Muscle of leg (tissue), 11 donors: ENCODE data around the gene DLGAP1. TPM values are rescaled to one million over a fixed set of nuclear protein-coding genes. Genes with fewer than 3 reads are reported as not detected.
"Not testable (repeated sequence)": the region's sequence is repeated elsewhere in the genome, so short reads cannot be mapped to it uniquely, and the experiment has no call there.

Experiments
- DNase-seq: peaks from one replicate; pipeline ENCODE4 v3.0.0; 2013
- H3K27ac ChIP-seq: one replicate; pipeline ENCODE4 v1.5.1; 2013; ENCODE audit warnings: mild to moderate bottlenecking, low read length, control low read depth
- H3K27me3 ChIP-seq: one replicate; pipeline ENCODE4 v1.6.1; 2013; ENCODE audit warnings: low read length; ENCODE audit not compliant: control insufficient read depth, insufficient read depth
- H3K36me3 ChIP-seq: one replicate; pipeline ENCODE4 v1.6.1; 2013; ENCODE audit warnings: low read length; ENCODE audit not compliant: control insufficient read depth, insufficient read depth
- H3K4me1 ChIP-seq: one replicate; pipeline ENCODE4 v1.6.1; 2013; ENCODE audit warnings: low read length; ENCODE audit not compliant: control insufficient read depth, insufficient read depth
- H3K4me3 ChIP-seq: one replicate; pipeline ENCODE4 v1.5.1; 2013; ENCODE audit warnings: low read length, control low read depth
- H3K9me3 ChIP-seq: replicated peaks from 2 replicates; pipeline ENCODE4 v1.6.1; 2013; ENCODE audit warnings: low read depth, low read length; ENCODE audit not compliant: control insufficient read depth
- WGBS: methylation state at CpG from one replicate; pipeline ENCODE4 v1.1.5; 2013; ENCODE audit warnings: missing lambda C conversion rate; ENCODE audit not compliant: insufficient coverage; 5-methylcytosine and 5-hydroxymethylcytosine counted together
- polyA plus RNA-seq, 8 donors: library from polyadenylated mRNA; unstranded; fragments of 120-200 nt; gene quantifications; one replicate each; pipeline versions ENCODE4 v1.2.1 to v1.2.3, GENCODE V29; 2013; ENCODE audit warnings: inconsistent platforms in 1 of 8, low replicate concordance in 1 of 8; ENCODE audit not compliant: insufficient read length in 8 of 8, insufficient read depth in 1 of 8
- total RNA-seq: library from RNA; stranded (reverse); fragments of 120-200 nt; gene quantifications from one replicate; pipeline ENCODE4 v1.2.4, GENCODE V29; 2013

The DLGAP1 gene
- total and polyA plus RNA-seq, 9 donors = 0.87 to 3.1 (median 1.8) TPM

- peak; percentile 72 for DNase-seq
- 29% methylated on average over 10 of the region's 15 CpGs for WGBS
These were observed 102.2 kb downstream of the DLGAP1 start for GRCh38 chr18:4352746-4353551.

GRCh38 chr18:4351005-4351404 is 104.1 kb downstream of the DLGAP1 start:
- Histone ChIP-seq H3K27ac (no peak overlapping the region), H3K4me3 (no peak overlapping the region), H3K27me3 (no peaks in the 10 kb centered on the region), H3K9me3 (no peaks in the 10 kb centered on the region), H3K36me3 (no peaks in the 10 kb centered on the region), H3K4me1 (no peaks in the 10 kb centered on the region)
- DNase-seq = no peak
- WGBS = no CpG with 5 or more reads among the region's 2 CpGs

More at GRCh38 chr18:4352746-4353551, 102.2 kb downstream of the DLGAP1 start:
- no peak overlapping the region for H3K27ac ChIP-seq
- no peak overlapping the region for H3K4me3 ChIP-seq
- no peaks in the 10 kb centered on the region for H3K9me3 ChIP-seq
- H3K36me3 ChIP-seq = no peaks in the 10 kb centered on the region
- H3K27me3 ChIP-seq = no peaks in the 10 kb centered on the region
- H3K4me1 ChIP-seq = no peaks in the 10 kb centered on the region

DNA sequence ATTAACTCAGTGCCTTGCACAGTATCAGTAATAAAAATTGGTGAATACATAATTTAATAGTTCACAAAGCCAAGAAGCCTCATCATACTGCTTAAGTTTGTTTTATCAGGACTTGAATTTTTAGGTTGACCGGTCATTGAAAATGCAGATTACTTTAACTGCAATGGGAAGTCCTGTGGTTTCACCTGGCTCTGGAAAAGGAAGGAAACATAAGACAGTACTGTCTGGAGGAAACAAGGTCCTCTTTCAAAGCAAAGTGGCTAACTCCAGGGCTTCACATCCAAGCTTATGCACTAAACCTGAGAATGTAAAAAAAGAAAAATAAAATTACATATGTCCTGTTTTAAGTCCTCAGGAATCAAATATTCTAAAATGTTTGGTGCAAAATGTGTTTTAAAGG is 119.7 kb downstream of the DLGAP1 start:
- H3K27me3 ChIP-seq = no peaks in the 10 kb centered on the region
- no peaks in the 10 kb centered on the region for H3K4me1 ChIP-seq
- H3K4me3 ChIP-seq = no peak overlapping the region
- H3K9me3 ChIP-seq = no peaks in the 10 kb centered on the region
- no peaks in the 10 kb centered on the region for H3K36me3 ChIP-seq
- H3K27ac ChIP-seq = no peak overlapping the region
- no peak for DNase-seq
- no CpG with 5 or more reads among the region's 1 CpG for WGBS

DNA sequence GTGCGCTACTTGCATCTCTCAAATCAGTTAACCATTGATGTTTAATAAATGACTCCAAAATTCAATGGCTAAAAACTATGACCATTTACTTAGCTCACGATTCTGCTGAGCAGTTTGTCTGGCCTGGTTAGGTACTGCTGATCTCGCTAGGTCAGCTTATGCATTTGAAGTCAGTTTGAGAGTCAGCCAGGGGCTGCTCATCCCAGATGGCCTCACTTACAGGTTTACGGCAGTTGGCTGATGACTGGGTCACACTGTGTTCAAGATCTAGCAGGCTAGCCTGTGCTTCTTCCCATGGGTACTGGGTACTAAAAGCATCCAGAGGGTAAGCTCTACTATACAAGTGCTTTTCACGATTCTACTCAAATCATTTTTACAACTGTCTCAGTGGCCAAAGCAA is 122.1 kb downstream of the DLGAP1 start:
- no peaks in the 10 kb centered on the region for H3K9me3 ChIP-seq
- DNase-seq = peak; percentile 9
- no peaks in the 10 kb centered on the region for H3K27me3 ChIP-seq
- no peak overlapping the region for H3K27ac ChIP-seq
- H3K4me3 ChIP-seq = no peak overlapping the region
- H3K4me1 ChIP-seq = no peaks in the 10 kb centered on the region
- no peaks in the 10 kb centered on the region for H3K36me3 ChIP-seq
- WGBS = 63% methylated on average over 4 of the region's 5 CpGs

DNA sequence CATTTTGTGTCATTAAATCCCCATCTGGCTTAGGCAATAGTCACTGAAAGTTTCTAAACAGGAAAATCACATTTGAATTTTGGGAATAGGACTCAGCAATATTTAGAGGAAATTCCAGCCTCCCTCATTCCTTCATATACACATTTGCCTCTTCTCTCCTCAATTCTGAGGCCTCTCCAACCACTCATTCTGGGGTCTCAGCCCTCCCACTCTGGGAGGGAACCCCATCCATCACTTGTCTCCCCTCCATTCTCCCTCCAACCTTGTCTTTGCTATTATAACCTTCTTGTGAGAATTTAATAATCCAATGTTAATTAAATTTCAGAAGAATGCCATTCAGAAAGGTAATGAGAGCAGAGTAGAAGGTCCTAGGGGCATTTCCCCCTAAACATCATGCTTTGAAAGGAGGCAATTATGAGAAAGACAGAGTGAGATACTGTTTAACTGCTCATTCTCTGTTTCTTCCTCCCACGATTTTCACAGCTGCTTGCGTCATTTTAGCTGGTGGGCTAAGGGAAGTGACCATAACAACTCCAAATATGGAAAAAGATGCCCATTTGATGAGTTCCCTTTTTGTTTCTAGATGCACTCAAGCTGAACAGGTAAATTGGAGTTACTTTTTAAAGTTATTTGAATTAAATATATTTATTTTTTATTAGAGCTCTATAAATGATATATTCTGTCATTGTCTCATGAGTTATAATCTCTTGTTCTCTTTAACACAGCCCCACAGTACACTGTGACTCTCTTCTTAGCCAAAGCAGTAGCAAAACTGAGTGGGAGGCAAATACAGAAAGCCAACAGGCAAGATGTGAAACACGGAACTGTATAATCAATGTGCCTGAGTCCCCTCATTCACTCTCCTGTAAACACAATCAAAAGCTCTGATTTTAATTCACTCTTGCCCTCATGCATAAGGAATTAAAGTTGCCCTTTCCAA is 135.1 kb downstream of the DLGAP1 start:
- WGBS = 57% methylated on average over 1 of the region's 3 CpGs
- no peak overlapping the region for H3K4me3 ChIP-seq

GRCh38 chr18:4318311-4318710 is 136.8 kb downstream of the DLGAP1 start:
- Histone ChIP-seq H3K9me3 (peaks cover 2% of the 10 kb centered on the region), H3K27ac (no peak overlapping the region), H3K4me1 (no peaks in the 10 kb centered on the region), H3K4me3 (no peak overlapping the region), H3K27me3 (no peaks in the 10 kb centered on the region), H3K36me3 (no peaks in the 10 kb centered on the region)
- DNase-seq = no peak
- no CpG with 5 or more reads among the region's 5 CpGs for WGBS

More for the DNA sequence above, 135.1 kb downstream of the DLGAP1 start:
- no peaks in the 10 kb centered on the region for H3K36me3 ChIP-seq
- H3K9me3 ChIP-seq = peaks cover 2% of the 10 kb centered on the region
- H3K27ac ChIP-seq = no peak overlapping the region
- H3K4me1 ChIP-seq = no peaks in the 10 kb centered on the region
- H3K27me3 ChIP-seq = no peaks in the 10 kb centered on the region
- peak; percentile 12 for DNase-seq

DNA sequence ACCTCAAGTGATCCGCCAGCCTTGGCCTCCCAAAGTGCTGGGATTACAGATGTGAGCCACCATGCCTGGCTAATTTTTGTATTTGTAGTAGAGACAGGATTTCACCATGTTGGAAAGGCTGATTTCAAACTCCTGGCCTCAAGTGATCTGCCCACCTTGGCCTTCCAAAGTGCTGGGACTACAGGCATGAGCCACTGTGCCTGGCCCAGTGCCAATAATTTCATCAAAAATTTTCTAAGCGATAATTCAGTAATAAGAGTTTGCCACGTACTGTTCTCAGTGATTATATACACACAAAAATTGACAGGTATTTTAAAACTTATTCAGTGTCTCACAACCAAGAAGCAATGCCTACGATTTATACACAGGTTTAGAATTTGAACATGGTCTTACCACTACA is 143.2 kb downstream of the DLGAP1 start:
- 100% methylated on average over 2 of the region's 4 CpGs for WGBS
- not testable (repeated sequence) for H3K27ac ChIP-seq, DNase-seq, H3K4me3 ChIP-seq, H3K4me1 ChIP-seq, H3K27me3 ChIP-seq, H3K9me3 ChIP-seq, H3K36me3 ChIP-seq

DNA sequence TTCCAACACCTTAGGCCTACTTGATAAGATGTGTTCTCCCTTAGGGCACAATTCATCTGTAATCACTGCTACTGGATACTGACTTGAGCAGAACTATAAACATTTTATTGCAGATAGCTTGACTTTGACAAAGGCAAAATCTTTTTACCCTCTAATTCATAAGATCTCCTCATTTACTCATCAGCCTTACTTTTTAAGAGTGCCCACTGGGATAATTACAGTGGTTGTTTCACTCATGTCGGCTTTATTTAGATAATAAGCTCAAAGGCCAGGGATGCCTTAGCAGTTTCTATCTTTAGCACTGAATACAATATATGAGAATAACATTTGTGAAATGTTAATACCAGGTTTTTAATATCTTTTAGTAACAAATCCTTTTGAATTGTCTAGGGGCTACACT is 144.0 kb downstream of the DLGAP1 start:
- Histone ChIP-seq H3K27me3 (no peaks in the 10 kb centered on the region), H3K36me3 (no peaks in the 10 kb centered on the region), H3K9me3 (no peaks in the 10 kb centered on the region), H3K4me1 (no peaks in the 10 kb centered on the region), H3K4me3 (no peak overlapping the region), H3K27ac (no peak overlapping the region)
- no CpG with 5 or more reads among the region's 1 CpG for WGBS
- DNase-seq = no peak

GRCh38 chr18:4309227-4309626 is 145.9 kb downstream of the DLGAP1 start:
- H3K36me3 ChIP-seq = no peaks in the 10 kb centered on the region
- no peaks in the 10 kb centered on the region for H3K27me3 ChIP-seq
- DNase-seq = no peak
- 100% methylated on average over 1 of the region's 5 CpGs for WGBS
- no peak overlapping the region for H3K4me3 ChIP-seq
- no peaks in the 10 kb centered on the region for H3K9me3 ChIP-seq
- no peak overlapping the region for H3K27ac ChIP-seq
- no peaks in the 10 kb centered on the region for H3K4me1 ChIP-seq

- Histone ChIP-seq H3K4me1 (no peaks in the 10 kb centered on the region), H3K36me3 (no peaks in the 10 kb centered on the region), H3K9me3 (no peaks in the 10 kb centered on the region), H3K27me3 (no peaks in the 10 kb centered on the region), H3K4me3 (no peak overlapping the region), H3K27ac (no peak overlapping the region)
- no CpG with 5 or more reads among the region's 5 CpGs for WGBS
- DNase-seq = no peak
These were observed 146.5 kb downstream of the DLGAP1 start for GRCh38 chr18:4308576-4308975.
